Loucy (cell line): ENCODE results near the gene BORCS6.

Source experiments
- H2AFZ ChIP-seq: fragments of 200-600 bp; sonication (generic); 2 replicates; pipeline ENCODE4 v1.6.0; 2016; ENCODE audit warnings: antibody characterized with exemption, mild to moderate bottlenecking, low read length, moderate library complexity
- H3F3A ChIP-seq: fragments of 200-600 bp; 2 replicates; pipeline ENCODE4 v1.6.0; 2016; ENCODE audit warnings: antibody characterized with exemption, low read depth, mild to moderate bottlenecking
- H3K27me3 ChIP-seq: fragments of 200-600 bp; sonication (generic); 2 replicates; pipeline ENCODE4 v1.6.1; 2014; ENCODE audit warnings: low read length, mild to moderate bottlenecking; ENCODE audit not compliant: insufficient read depth, poor library complexity, severe bottlenecking
- H3K36me3 ChIP-seq: fragments of 200-600 bp; sonication (generic); 2 replicates; pipeline ENCODE4 v1.6.1; 2016; ENCODE audit warnings: low read length; ENCODE audit not compliant: insufficient read depth
- H3K4me1 ChIP-seq: fragments of 200-600 bp; sonication (generic); 2 replicates; pipeline ENCODE4 v1.5.1; 2014; ENCODE audit warnings: low read length, mild to moderate bottlenecking; ENCODE audit not compliant: insufficient read depth, poor library complexity, severe bottlenecking
- H3K4me2 ChIP-seq: fragments of 200-600 bp; sonication (generic); 2 replicates; pipeline ENCODE4 v1.6.0; 2014; ENCODE audit warnings: antibody characterized with exemption, low read length, low read depth, mild to moderate bottlenecking; ENCODE audit not compliant: poor library complexity, severe bottlenecking
- H3K4me3 ChIP-seq: fragments of 200-600 bp; sonication (generic); 2 replicates; pipeline ENCODE4 v1.5.1; 2014; ENCODE audit warnings: low read length, mild to moderate bottlenecking, mixed read lengths; ENCODE audit not compliant: poor library complexity, severe bottlenecking
- H3K79me2 ChIP-seq: fragments of 200-600 bp; sonication (generic); 2 replicates; pipeline ENCODE4 v1.6.1; 2014; ENCODE audit warnings: low read length; ENCODE audit not compliant: insufficient read depth
- H3K9ac ChIP-seq: fragments of 200-600 bp; sonication (generic); 2 replicates; pipeline ENCODE4 v1.6.0; 2014; ENCODE audit warnings: mild to moderate bottlenecking, low read depth, low read length, moderate library complexity; ENCODE audit not compliant: poor library complexity, severe bottlenecking
- H3K9me2 ChIP-seq: fragments of 200-600 bp; sonication (generic); replicated peaks from 2 replicates; pipeline ENCODE4 v1.6.1; 2016; ENCODE audit warnings: low read depth, low read length, mixed read lengths
- H3K9me3 ChIP-seq: fragments of 200-600 bp; sonication (generic); 2 replicates; pipeline ENCODE4 v1.6.1; 2014; ENCODE audit warnings: mild to moderate bottlenecking, antibody characterized with exemption, low read length, low read depth; ENCODE audit not compliant: insufficient read depth
- H4K20me1 ChIP-seq: fragments of 200-600 bp; sonication (generic); 2 replicates; pipeline ENCODE4 v1.6.0; 2014; ENCODE audit warnings: antibody characterized with exemption, low read length, mild to moderate bottlenecking; ENCODE audit not compliant: insufficient read depth, poor library complexity, severe bottlenecking
- CTCF ChIP-seq: fragments of 200-600 bp; sonication (generic); conservative IDR thresholded peaks from 2 replicates; pipeline ENCODE4 v1.5.1; 2014; ENCODE audit warnings: mild to moderate bottlenecking, antibody characterized with exemption, low read length
- EZH2phosphoT487 ChIP-seq: fragments of 200-600 bp; IDR thresholded peaks from 2 replicates; pipeline ENCODE4 v1.6.1; 2018; ENCODE audit warnings: antibody characterized with exemption, mild to moderate bottlenecking, moderate library complexity, borderline replicate concordance

BORCS6 gene

DNA sequence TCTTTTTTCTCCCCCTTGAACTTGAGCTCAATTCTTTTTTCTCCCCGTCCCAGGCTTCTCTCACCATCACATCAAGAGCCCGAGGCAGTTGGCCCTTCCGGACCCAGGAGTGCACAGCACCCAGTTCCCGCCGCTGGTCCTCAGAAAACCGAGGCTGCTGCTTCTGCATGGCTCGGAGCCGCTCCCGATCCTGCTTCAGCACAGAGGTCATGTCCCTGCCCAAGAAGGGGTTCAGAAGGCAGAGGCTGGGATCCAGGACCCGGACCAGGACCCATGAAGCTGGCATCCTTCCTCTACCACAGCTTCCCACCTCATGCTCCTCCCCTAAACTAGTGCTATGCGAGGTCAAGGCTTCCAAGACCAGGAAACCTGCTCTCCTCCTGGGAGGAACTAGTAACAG is 48.2 kb downstream of the BORCS6 start:
- TF ChIP-seq CTCF (no peak), EZH2phosphoT487 (no peak)
- no peaks in the 10 kb centered on the region for H3K9me2 ChIP-seq
- H3F3A ChIP-seq: peaks cover 5% of the 10 kb centered on the region; the same call in 1 of the 2 replicates
- H3K9me3 ChIP-seq: no peaks in the 10 kb centered on the region
- H3K4me1 ChIP-seq: peaks cover 16% of the 10 kb centered on the region
- no peaks in the 10 kb centered on the region for H3K79me2 ChIP-seq
- H3K4me2 ChIP-seq: no peak overlapping the region
- no peak overlapping the region for H2AFZ ChIP-seq
- H4K20me1 ChIP-seq: no peaks in the 10 kb centered on the region
- H3K9ac ChIP-seq: no peak overlapping the region
- peaks cover 26% of the 10 kb centered on the region; the same call in 1 of the 2 replicates for H3K36me3 ChIP-seq
- no peak overlapping the region for H3K4me3 ChIP-seq
- H3K27me3 ChIP-seq: no peaks in the 10 kb centered on the region

- H3K36me3 ChIP-seq: peaks cover 20% of the 10 kb centered on the region; the same call in 1 of the 2 replicates
- no peaks in the 10 kb centered on the region for H4K20me1 ChIP-seq
- no peaks in the 10 kb centered on the region for H3K9me2 ChIP-seq
- no peak overlapping the region for H3K4me2 ChIP-seq
- no peaks in the 10 kb centered on the region for H3K9me3 ChIP-seq
- H3K79me2 ChIP-seq: no peaks in the 10 kb centered on the region
- no peak overlapping the region for H2AFZ ChIP-seq
- TF ChIP-seq CTCF: no peak
- no peak for TF ChIP-seq EZH2phosphoT487
- H3K4me1 ChIP-seq: peaks cover 16% of the 10 kb centered on the region
- no peak overlapping the region for H3K9ac ChIP-seq
- H3F3A ChIP-seq: peaks cover 5% of the 10 kb centered on the region; the same call in 1 of the 2 replicates
- H3K27me3 ChIP-seq: no peaks in the 10 kb centered on the region
- H3K4me3 ChIP-seq: no peak overlapping the region
Observed at GRCh38 chr17:8141045-8141444, 48.9 kb downstream of the BORCS6 start.

DNA sequence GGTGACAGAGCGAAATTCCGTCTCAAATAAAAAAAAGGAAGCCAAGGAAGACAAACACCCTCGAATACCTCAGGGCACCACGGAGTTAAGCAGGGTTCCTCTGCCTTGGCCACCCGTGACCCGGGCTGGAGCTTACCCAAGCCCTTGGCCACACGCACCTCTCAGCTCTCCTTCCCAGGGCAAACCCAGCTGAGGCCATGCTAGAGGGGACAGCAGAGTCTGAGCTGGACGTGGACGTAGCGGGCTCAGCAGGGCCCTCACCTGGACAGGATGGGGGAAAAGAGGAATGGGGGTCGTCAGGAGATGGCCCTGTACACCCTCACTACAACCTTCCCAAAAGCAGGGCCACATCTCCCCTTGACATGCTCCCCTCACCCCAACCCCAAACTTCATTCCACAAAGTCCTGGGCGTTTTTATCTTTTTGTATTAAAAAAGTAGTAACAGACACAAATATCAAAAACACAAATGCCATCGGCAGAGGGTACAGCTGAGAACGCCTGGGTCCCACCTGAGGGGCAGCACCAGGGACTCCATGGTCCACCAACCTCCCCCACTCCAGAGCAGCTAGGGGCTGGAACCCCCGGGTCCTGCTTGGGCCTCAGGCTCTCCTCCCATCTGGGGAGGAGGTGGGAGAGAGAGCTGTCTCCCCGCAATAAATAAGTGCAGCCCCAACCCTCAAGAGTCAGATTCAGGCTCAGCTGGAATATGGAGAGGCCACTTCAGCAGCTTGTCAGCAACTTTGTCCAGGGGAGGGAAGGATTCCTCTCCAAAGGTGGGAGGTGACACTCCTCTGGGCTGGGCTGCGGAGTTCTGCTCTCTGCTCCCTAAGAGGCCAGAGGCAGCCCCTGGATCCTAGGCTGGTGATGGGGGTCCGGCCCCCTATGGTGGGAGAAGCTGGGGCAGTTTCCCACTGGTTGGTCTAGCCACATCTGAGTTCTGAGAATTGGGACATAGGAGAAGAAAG is 49.6 kb downstream of the BORCS6 start:
- Histone ChIP-seq H3K79me2 (no peaks in the 10 kb centered on the region), H3K36me3 (peaks cover 19% of the 10 kb centered on the region; the same call in 1 of the 2 replicates), H3K9me2 (no peaks in the 10 kb centered on the region), H4K20me1 (no peaks in the 10 kb centered on the region), H3K4me3 (no peak overlapping the region), H3K9ac (no peak overlapping the region), H3F3A (peaks cover 5% of the 10 kb centered on the region; the same call in 1 of the 2 replicates), H3K9me3 (no peaks in the 10 kb centered on the region), H2AFZ (no peak overlapping the region), H3K4me1 (peaks cover 16% of the 10 kb centered on the region), H3K27me3 (no peaks in the 10 kb centered on the region), H3K4me2 (peak overlapping the region; percentile 97)
- TF ChIP-seq CTCF (no peak), EZH2phosphoT487 (no peak)
